GM19240 (cell line): Measurements from ENCODE around the gene SVIL.
"Not testable (repeated sequence)": the region's sequence is repeated elsewhere in the genome, so short reads cannot be mapped to it uniquely, and the experiment has no call there.

ENCODE experiments used
- DNase-seq: peaks from one replicate; pipeline ENCODE4 v3.0.0; 2011; ENCODE audit warnings: low spot score; ENCODE audit not compliant: insufficient read length

The SVIL gene

DNA sequence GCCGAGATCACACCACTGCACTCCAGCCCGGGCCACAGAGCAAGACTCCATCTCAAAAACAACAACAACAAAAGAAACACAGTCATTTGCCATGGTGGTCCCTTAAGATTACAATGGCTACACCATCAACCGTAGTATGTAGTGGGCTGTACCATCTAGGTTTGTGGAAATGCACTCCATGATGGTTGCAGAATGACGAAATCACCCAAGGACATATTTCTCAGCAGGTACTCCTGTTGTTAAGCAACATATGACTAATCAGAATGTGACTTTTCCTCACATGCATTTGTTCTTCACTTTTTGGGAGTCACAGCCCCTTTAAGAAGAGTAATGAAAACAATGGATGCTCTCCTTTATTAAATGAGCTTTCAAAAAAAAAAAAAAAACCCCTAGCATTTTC is 11.0 kb downstream of the SVIL start:
- DNase-seq, result no peak

DNA sequence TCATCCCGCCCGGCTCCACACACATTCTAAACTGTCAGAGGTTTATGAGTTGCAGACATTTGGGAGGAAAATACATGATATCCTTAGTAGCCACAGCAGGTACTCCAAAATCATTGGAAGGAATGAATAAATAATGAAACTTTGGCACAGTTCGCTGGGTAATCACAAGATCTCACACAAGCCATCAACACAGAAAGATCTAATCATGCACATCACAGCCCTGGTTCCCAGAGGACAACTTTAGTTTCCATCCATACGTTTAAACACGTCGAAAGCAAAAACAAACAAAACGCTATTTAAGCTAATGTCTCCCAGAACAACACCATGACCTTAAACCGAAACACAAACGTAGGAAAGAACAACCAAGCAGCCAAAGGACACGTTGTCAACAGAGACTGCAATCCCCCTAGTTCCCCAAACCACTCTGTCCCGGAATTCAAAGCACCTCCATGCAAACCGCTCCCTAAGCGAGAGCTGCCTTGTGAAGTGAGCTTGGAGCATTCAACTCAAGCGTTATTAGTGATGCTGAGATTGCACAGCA is 12.3 kb downstream of the SVIL start:
- DNase-seq, result no peak

DNA sequence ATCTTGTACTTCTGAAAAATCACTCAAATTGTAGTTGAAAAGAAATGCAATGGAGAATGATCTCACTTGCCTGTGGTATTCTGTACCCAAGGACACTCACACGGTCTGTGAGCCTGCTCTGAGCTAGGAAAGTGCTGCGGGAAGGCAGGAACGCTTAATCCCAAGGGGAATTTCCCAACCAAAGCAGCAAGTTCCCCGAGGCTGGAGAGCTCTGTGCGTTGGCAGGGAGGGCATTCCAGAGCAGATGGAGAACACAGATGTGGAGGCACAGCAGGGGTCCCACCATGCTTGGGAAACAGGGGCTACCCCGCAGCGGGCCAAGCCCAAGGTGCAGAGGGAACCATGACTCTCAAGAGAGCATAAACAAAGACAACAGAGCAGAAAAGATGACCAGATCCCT is 13.6 kb downstream of the SVIL start:
- no peak for DNase-seq

DNA sequence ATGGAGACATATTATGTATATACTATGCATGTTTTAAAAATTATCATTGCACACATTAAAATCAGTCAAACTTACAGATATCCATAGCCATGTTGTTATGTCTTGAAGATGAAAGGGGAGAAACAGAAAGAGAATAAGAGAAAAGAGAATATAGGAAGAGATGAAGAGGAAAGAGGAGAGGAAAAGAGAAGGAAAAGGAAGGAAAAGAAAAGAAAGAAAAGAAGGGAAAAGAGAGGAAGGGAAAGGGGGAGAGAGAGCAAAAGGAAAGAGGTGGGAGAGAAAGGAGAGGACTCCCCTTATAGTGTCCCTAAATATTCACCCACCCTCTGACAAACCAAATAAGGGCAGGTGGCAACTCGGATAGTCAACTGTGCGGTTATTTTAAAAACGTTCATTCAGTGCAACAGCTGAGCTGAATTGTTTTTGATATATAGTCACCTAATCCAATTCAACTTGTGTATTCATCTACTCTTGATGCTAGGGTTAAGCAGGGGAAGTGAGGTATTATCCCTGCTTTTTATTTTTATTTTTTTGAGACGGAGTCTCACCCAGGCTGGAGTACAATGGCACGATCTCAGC is 14.6 kb downstream of the SVIL start:
- no peak for DNase-seq

DNA sequence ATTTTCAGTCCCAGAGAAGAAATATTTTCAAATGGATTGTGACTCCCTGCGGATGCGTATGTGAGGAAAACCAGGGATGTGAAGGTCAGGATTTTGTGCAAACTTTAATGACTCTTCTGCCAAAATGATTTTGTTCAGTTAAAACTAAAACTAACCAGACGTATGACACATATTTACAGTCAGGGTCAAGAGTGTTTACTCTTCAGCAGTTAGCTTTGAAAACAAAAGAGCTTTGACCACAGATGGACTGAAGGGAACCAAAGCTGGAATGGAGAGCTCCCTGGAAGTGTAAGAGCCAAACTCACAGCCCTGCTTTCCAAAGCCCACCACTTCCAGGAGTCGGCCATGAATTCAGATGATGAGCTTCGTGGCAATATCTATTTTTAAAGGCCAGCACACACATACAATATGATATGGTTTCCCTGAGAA is 15.5 kb downstream of the SVIL start:
- DNase-seq, result no peak

DNA sequence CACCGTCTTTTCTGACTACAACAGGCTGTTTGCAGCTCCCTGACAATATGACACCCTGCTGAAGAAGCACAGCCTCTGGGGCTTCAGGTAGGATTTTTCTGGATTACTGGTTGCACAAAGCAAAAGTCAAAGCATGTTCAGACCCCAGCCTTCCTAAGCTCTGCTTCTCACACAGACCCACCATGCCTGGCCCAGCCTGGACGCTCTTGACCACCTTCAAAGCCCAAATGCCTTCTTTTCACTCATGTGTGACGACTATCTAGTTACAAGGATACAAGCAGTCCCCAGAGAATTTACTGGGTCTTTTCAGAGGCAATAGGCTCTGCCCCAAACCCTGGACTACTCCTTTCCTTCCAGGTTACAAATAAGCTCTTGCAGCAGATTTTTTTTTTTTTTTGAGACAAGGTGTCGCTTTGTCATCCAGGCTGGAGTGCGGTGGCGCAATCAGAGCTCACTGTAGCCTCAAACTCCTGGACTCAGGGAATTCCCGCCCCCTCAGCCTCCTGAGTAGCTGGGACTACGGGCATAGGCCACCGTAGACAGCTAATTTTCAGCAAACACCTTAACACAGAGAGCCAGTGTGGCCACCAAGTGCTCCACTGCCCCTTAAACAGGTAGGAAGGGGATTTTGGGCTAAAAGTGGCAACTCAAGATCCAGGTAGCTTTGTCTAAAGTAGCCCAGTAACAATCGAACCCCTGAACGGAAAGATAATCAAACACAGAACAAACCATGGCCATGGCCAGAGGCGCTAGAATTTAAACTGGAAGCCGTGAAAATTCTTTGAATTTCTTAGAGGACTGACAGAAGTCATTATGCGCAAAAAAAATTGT is 16.2 kb downstream of the SVIL start:
- no peak for DNase-seq

DNA sequence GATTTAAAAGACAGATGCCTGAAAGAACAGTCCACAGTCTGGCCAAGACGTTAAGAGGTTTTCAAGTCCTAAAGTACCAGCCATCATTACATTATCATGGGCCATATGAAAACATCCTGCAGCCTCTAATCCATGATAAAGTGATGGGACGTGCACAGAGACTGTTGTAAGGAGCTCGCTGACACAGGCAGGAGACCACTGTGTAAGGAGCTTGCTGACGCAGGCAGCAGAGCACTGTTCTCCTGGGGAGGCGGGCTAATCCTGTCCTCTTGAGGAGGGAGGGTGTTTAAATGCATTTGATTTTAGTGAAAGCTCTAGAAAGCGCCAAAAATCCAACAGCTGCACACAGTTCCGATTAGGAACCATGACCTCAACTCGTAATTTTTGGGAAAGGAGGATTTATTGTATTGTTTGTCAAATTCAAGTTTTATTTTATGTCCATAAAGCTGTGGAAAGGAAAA is 16.9 kb downstream of the SVIL start:
- DNase-seq, result no peak

DNA sequence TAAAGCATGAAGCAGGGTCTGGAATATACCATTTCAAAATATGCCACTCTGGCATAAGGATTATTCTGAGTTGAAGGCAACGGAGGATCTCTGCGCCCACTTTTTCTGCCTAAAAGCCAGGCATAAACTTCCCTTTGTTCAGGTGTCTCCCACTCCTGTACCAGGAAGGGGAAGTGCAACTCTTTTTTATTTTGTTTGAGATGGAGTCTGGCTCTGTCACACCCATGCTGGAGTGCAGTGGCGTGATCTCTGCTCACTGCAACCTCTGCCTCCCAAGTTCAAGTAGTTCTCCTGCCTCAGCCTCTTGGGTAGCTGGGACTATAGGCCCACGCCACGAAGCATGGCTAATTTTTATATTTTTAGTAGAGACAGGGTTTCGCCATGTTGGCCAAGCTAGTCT is 18.2 kb downstream of the SVIL start:
- DNase-seq, result no peak

DNA sequence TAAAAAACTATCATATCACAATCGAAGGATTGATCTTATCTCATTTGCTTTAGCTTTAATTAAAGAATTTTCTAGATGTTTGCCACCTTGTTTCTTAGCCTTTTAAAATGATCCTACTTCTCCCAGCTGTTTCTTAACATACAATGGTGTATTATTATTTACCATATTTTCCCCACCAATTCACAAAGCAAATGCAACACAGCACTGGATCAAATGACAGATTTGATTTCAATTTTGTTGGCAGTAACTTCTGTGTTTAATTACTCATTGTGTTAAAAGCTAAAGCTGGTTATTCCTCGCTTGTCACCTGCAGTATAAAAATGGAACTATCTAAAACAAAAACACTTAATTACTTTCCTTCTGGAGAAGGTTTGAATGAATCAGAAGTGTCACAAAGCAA is 19.6 kb downstream of the SVIL start:
- DNase-seq, result no peak

DNA sequence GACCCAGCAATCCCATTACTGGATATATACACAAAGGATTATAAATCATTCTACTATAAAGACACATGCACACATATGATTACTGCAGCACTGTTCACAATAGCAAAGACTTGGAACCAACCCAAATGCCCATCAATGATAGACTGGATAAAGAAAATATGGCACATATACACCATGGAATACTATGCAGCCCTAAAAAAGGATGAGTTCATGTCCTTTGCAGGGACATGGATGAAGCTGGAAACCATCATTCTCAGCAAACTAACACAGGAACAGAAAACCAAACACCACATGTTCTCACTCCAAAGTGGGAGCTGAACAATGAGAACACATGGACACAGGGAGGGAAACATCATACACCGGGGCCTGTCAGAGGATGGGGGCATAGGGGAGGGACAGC is 20.5 kb downstream of the SVIL start:
- DNase-seq, result not testable (repeated sequence)

DNA sequence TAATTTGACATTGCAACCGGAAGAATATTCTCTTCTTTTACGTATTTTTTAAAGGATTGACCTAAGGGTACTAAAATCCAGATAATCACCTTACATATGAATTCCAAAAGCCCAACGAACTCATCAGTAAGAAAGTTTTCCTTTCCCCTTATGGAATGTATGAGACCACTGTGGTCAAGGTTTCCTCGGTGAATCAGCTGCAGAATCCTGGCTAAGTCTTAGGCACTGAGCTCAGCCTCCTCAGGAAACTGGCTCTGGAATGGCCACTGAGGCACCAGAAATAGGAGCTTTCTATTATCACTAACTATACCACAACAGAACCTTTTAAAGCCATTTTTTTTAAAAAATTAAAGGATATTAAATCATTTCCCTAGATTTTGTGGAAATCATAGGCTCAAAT is 21.0 kb downstream of the SVIL start:
- DNase-seq, result no peak

DNA sequence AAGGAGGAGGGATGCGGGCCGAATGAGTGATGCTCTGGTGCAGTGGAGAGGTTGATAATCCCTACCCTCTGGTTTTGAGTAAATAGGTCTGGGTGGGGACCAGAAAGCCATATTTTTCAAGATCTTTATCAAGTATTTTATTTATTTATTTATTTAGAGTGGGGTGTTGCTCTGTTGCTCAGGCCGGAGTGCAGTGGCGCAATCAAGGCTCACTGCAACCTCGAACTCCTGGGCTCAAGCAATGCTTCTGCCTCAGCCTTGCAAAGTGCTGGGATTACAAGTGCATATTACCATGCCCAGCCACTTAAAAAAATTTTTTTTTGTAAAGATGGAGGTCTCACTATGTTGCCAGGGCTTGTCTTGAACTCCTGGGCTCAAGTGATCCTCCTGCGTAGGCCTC is 21.6 kb downstream of the SVIL start:
- DNase-seq, result no peak

DNA sequence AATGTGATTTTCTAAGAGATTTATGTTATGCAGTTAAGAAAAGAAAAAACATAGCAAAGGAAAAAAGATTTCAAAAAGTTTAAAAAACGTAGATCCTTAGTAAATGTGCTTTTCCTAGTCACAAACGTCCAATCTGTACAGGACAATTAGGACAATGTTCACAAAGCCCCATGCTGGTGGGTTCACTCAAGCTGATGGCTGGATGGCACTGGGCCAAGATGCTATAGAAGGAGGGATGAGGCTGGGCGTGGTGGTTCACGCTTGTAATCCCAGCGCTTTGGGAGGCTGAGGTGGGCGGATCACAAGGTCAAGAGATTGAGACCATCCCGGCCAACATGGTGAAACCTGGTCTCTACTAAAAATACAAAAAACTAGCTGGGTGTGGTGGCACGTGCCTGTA is 22.1 kb downstream of the SVIL start:
- no peak for DNase-seq

DNA sequence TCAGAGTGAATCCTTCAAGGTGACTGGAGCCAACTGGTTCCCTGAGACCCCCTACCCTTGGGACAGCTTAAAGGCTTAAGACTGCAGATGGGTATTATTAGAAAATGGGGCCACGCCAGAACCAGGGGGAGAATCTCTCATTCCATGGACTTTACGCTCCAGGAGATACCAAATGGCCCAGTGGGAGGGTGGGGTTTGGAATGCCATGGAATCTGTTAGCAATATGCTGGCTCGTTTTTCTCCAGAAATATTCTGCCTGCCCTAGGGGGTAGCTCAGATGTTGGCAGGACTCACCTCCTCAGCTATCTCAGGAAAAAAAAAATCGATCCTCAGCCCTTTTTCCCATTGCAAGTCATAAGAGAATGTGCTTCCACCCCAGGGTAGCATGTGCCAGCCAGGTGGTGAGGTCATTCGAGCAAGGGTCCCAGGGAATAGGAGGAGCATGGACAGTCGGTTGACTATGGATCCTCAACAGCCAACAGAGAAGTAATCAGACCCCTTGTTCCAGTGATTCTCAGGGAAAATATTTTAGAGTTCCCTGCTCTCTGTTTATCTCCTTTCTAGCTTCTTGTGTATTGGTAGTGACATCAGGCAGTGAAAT is 22.9 kb downstream of the SVIL start:
- DNase-seq, result no peak

DNA sequence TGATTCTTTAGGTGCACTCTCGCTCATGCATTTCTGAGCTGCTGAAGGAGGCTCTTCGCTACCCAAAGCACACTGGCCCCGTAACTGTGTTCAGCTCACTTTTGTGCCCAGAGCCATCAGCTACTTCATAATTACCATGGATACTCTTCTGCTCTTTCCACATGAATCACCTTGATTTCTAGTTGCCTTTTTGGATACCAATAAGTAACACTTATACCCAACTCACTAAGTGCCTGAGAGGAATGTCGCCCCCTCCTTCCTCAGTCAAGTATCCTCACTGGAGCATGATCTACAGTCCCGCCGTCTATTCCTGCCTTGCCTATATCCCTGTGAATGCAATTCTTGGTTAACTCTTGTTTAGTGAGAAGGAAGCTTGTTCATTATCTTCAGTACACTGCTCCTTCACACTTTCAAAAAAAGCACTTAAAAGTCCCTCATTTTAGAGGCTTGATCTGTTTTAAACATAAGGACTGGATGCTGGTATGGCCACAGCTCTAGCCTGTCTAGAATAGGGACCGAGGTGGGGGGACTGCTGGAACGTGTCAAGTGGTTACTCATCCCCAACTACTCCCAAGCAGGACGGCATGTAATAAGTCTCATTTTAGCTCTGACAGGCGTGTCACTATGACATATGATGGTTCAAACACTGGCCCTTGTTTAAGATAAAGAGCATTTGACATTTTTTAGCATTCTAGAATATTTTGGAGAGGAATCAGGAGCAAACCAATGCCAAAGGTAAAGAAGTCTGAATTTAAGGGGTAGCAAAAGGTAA is 23.7 kb downstream of the SVIL start:
- DNase-seq, result no peak

DNA sequence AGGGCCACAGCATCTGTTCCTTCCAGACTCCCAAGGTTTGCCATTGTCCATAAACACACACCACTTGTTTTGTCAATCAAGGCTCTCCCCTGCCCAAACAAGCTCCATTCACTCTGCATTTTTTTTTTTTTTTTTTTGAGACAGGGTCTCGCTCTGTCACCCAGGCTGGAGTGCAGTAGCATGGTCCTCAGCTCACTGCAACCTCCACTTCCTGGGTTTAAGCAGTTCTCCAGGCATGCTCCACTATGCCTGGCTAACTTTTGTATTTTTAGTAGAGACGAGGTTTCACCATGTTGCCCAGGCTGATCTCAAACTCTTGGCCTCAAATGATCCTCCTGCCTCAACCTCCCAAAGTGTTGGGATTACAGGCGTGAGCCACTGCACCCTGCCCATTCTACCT is 24.4 kb downstream of the SVIL start:
- DNase-seq, result not testable (repeated sequence)

DNA sequence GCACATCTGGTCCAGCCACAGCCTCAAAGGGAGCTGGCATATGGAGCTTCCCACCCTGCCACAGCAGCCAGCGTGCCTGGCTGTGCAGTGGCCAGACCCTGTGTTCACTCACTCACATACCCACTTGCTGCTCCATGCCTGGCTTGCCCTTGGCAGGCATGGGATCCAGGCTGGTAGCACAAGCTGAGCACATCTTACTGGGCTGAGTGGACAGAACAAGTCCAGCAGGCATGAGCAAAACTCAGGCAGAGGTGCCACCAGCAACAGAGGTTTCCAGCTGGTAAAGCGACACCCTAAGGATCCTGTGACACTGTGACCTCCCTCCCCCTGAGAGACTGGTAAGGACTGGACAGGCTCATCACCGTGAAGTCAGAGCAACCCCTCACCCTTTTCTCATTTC is 25.1 kb downstream of the SVIL start:
- no peak for DNase-seq

DNA sequence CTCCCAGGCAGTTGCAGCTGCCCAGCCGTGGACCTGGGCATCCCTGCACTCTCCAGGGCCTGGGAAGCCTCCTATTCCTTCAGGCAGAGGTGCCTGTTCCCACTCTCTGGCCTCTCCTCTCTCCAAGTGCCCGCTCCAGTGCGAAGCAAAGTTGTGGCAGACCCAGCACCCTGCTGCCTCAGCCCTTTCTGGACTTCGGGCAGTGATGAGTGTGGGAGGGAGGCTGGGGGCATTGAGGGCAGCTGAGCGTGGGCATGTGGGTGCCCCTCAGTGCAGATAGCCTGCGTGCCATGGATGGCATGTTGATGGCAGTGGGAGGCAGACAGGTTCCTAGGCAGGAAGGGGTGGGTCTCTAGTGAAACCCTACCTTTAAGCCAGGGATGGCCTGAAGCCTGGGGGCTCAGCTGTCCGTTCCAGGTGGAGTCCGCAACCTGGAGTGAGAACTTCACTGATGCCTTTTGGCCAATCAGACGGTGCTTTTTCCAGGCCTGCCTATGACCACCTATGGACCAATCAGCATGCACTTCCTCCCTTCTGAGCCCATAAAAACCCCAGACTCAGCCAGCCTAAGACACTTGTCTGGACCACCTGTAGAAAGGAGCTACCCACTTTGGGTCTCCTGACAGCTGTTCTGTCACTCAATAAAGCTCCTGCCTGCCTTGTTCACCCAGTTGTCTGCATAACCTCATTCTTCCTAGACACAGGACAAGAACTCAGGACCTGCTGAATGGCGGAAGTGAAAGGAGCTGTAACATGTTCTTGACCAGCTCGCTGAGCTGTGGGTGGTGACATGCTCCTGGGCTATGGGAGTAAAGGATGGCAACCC is 26.1 kb downstream of the SVIL start:
- DNase-seq, result no peak

DNA sequence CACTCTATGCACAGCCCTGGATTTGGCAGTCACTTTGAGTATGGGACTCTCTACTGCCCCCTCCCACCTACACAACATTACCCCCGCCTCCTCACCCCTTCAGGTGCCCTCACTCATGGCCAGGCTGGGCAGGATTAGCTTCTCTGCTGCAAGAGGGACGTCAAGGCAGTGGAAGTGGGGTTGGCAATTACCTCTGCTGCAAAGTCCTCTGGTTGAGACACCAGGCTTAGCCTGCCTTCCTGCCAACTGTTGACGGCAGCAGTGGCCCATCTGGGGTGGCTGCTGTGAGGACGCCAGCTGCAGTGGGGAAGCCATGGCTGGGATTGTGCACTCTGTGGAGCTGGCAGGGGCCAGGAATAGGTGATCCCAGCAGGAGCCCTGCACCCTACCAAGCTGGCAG is 26.7 kb downstream of the SVIL start:
- no peak for DNase-seq

DNA sequence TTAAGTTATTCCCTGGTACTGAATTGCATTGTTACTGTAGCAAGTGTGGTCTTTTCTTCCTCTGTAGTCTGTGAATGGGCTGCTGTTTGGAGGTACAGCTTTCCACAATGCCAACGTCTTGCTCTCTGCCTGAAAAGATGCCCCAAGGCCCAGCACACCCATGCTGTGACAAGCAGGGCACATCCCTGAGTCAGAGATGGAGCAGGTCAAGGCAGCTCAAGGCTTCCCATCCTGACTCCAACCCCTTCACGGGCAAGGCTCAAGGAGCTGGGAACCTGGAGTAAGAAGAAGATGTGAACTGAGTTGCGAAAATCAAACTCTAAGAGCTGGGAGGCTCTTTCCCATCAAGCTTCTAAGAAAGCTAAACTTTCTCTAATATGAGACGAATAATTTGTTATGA is 27.2 kb downstream of the SVIL start:
- no peak for DNase-seq

DNA sequence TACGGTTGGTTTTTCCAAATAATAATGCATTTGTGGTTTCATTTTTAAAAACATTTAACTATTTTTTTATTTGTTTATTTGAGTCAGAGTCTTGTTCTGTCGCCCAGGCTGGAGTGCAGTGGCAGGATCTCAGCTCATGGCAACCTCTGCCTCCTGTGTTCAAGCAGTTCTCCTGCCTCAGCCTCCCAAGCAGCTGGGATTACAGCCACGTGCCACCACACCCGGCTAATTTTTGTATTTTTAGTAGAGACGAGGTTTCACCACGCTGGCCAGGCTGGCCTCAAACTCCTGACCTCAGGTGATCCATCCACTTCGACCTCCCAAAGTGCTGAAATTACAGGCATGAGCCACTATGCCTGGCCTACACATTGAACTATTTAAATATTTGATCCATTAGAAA is 28.1 kb downstream of the SVIL start:
- DNase-seq, result not testable (repeated sequence)
